GM12878 (cell line): ENCODE results near the gene MBD3L5. TPM values are rescaled to one million over a fixed set of nuclear protein-coding genes. Genes with fewer than 3 reads are reported as not detected.

Experiments used
- ATAC-seq: fragments of 200-7000 bp; cut with Tn5 transposase; 3 replicates; pipeline ENCODE4 v1.9.1; 2020; ENCODE audit warnings: mild to moderate bottlenecking, moderate library complexity
- BruUV-seq: library from RNA; stranded (reverse); fragments of 400-500 nt; replicated peaks from 2 replicates; lab custom pipeline; 2021; lab: Mats Ljungman, UMichigan
- CTCF ChIA-PET: fragments of 300-600 bp; sonication (Branson Sonifier 250); formaldehyde crosslinking; extraction: SDS; loops from one replicate; lab custom pipeline; 2021; ENCODE audit warnings: inconsistent platforms; lab: Yijun Ruan, JAX
- POLR2A ChIA-PET: fragments of 350-600 bp; formaldehyde crosslinking; extraction: SDS; loops from one replicate; lab custom pipeline; 2021; ENCODE audit warnings: inconsistent platforms; lab: Charles Lee
- RAD21 ChIA-PET: fragments of 300-600 bp; sonication (Branson Sonifier 250); formaldehyde crosslinking; loops from one replicate; lab custom pipeline; 2023; ENCODE audit warnings: antibody characterized with exemption; ENCODE audit not compliant: unreplicated experiment; lab: Charles Lee
- SMC1A ChIA-PET: fragments of 300-600 bp; sonication (Branson Sonifier 250); formaldehyde crosslinking; loops from one replicate; lab custom pipeline; 2023; ENCODE audit not compliant: unreplicated experiment, uncharacterized antibody; lab: Charles Lee
- DNase-seq: peaks from one replicate; pipeline ENCODE4 v3.0.0-alpha.2; 2011; ENCODE audit warnings: low read depth, low spot score
- FAIRE-seq: peaks from 3 replicates; lab custom pipeline; 2011; peaks lifted over from hg19 to GRCh38; lab: Jason Lieb, UNC
- H2AFZ ChIP-seq: 2 replicates; pipeline ENCODE4 v1.6.0; 2011; ENCODE audit warnings: low read depth, low read length, control low read depth; ENCODE audit not compliant: control insufficient read depth
- H3K27ac ChIP-seq: 2 replicates; pipeline ENCODE4 v1.5.1; 2011; ENCODE audit warnings: control low read depth; ENCODE audit not compliant: control insufficient read depth, insufficient read depth
- H3K27me3 ChIP-seq, 2 experiments: replicated peaks in 1 of 2; 2 replicates each; pipeline versions ENCODE4 v1.6.0 to v1.6.1; 2011; ENCODE audit warnings: low read length in 1 of 2; ENCODE audit not compliant: control insufficient read depth in 2 of 2, insufficient read depth in 2 of 2
- H3K36me3 ChIP-seq, 2 experiments: 2 replicates each; pipeline ENCODE4 v1.5.1; 2011; ENCODE audit warnings: low read length in 1 of 2; ENCODE audit not compliant: control insufficient read depth in 2 of 2, insufficient read depth in 2 of 2
- H3K4me1 ChIP-seq: 2 replicates; pipeline ENCODE4 v1.6.1; 2011; ENCODE audit warnings: mild to moderate bottlenecking, low read length, moderate library complexity, mixed read lengths; ENCODE audit not compliant: control insufficient read depth, insufficient read depth
- H3K4me2 ChIP-seq: 2 replicates; pipeline ENCODE4 v1.6.0; 2011; ENCODE audit warnings: control low read depth; ENCODE audit not compliant: control insufficient read depth, insufficient read depth
- H3K4me3 ChIP-seq: fragments of 200-600 bp; sonication (generic); 2 replicates; pipeline ENCODE4 v1.5.1; 2016
- H3K79me2 ChIP-seq: 2 replicates; pipeline ENCODE4 v1.6.0; 2011; ENCODE audit warnings: low read length; ENCODE audit not compliant: control insufficient read depth, insufficient read depth
- H3K9ac ChIP-seq: 2 replicates; pipeline ENCODE4 v1.8.0; 2011; ENCODE audit warnings: low read length, control low read depth, mixed read lengths; ENCODE audit not compliant: control insufficient read depth, insufficient read depth
- H3K9me3 ChIP-seq: replicated peaks from 3 replicates; pipeline ENCODE4 v1.5.1; 2011; ENCODE audit warnings: mild to moderate bottlenecking, low read length; ENCODE audit not compliant: control insufficient read depth, insufficient read depth
- H4K20me1 ChIP-seq: 2 replicates; pipeline ENCODE4 v1.6.0; 2011; ENCODE audit not compliant: control insufficient read depth, insufficient read depth
- ATF3 ChIP-seq: IDR thresholded peaks from 2 replicates; pipeline ENCODE4 v1.6.1; 2011; ENCODE audit warnings: low read depth, mild to moderate bottlenecking, low read length, moderate library complexity, borderline replicate concordance; ENCODE audit errors: extremely low read depth
- CBX5 ChIP-seq: sonication (generic); IDR thresholded peaks from 2 replicates; pipeline ENCODE4 v1.6.1; 2016; ENCODE audit warnings: low read depth, moderate library complexity, mild to moderate bottlenecking, inconsistent platforms
- MLLT1 ChIP-seq: fragments of 450-650 bp; IDR thresholded peaks from 2 replicates; pipeline ENCODE4 v1.6.1; 2016; ENCODE audit warnings: mild to moderate bottlenecking
- ZBTB33 ChIP-seq: fragments of 450-650 bp; IDR thresholded peaks from 2 replicates; pipeline ENCODE4 v1.6.1; 2017; ENCODE audit warnings: mild to moderate bottlenecking
- WGBS: methylation state at CpG from one replicate; pipeline ENCODE4 v1.1.6; 2016; ENCODE audit warnings: low lambda C conversion rate; ENCODE audit not compliant: insufficient replicate concordance, insufficient coverage; ENCODE audit errors: missing lambda C conversion rate; 5-methylcytosine and 5-hydroxymethylcytosine counted together
- in situ Hi-C: fragments of 300-500 bp; cut with MboI; formaldehyde crosslinking; loops from 9 replicates; pipeline ENCODE4 v1.14.3; 2018; ENCODE audit warnings: mixed read lengths
- intact Hi-C: fragments of 100-400 bp; cut with micrococcal nuclease; formaldehyde crosslinking; loops from one replicate; pipeline ENCODE4 v1.14.2; 2022; ENCODE audit not compliant: unreplicated experiment
- polyA plus RNA-seq, 11 experiments: library from polyadenylated mRNA; depleted of rRNA in 4 of 11; unstranded in 6 of 11; stranded (reverse) in 5 of 11; fragments of >200 nt; fragmentation: Nextera tagmentation in 4 of 11; fragmentation: Illumina TruSeq in 1 of 11; extraction: Ambion mirVana in 4 of 11; extraction: Trizol in 1 of 11; gene quantifications; 1 replicate in 1 of 11; 2 replicates in 10 of 11; pipeline versions ENCODE4 v1.2.1 to v1.2.3, GENCODE V29; 2011 to 2016; ENCODE audit warnings: inconsistent platforms in 2 of 11, missing spikeins in 2 of 11, low read depth in 1 of 11
- total RNA-seq, 4 experiments: library from RNA; depleted of rRNA in 3 of 4; stranded (reverse); fragments of >200 nt in 3 of 4; fragmentation: Illumina TruSeq in 1 of 4; extraction: Trizol in 1 of 4; gene quantifications; 2 replicates each; pipeline versions ENCODE4 v1.2.1 to v1.2.3, GENCODE V29; 2013 to 2021

MBD3L5 gene
- total and polyA plus RNA-seq, 10 of the 15 experiments (the other 5 are each of a cell fraction or from before 2014, with no cell fraction given): not detected

GRCh38 chr19:7078008-7078407 lies 47.6 kb downstream of the MBD3L5 start:
- intact Hi-C loops: no loop called here
- H3K79me2 ChIP-seq: no peaks in the 10 kb centered on the region
- SMC1A ChIA-PET: no interaction called here
- 98% methylated on average over 2 of the region's 2 CpGs for WGBS
- no peaks in the 10 kb centered on the region for H4K20me1 ChIP-seq
- peak; percentile 100 for TF ChIP-seq ZBTB33
- TF ChIP-seq MLLT1: no peak
- peak; percentile 87; the same call in 1 of the 2 replicates for TF ChIP-seq CBX5
- no peak for TF ChIP-seq ATF3
- TF ChIP-seq, all 136 proteins: peak for 2
- no peak overlapping the region for H3K27ac ChIP-seq
- DNase-seq (no peak), FAIRE-seq (no peak), ATAC-seq (no peak)
- H3K9me3 ChIP-seq: peaks cover 66% of the 10 kb centered on the region
- in situ Hi-C loops: loop anchor here (5.0 kb wide), 1 partner anchor 66 kb away; no protein-coding TSS in a partner anchor
- POLR2A ChIA-PET: no interaction called here
- H3K4me3 ChIP-seq: no peak overlapping the region
- H2AFZ ChIP-seq: no peak overlapping the region
- BruUV-seq: no TSS peak
- H3K4me2 ChIP-seq: no peak overlapping the region
- H3K9ac ChIP-seq: no peak overlapping the region
- H3K27me3 ChIP-seq: no peaks in the 10 kb centered on the region
- no peaks in the 10 kb centered on the region for H3K4me1 ChIP-seq
- H3K36me3 ChIP-seq: peaks cover 37 to 56% of the 10 kb centered on the region in 2 experiments
- CTCF ChIA-PET: no interaction called here
- RAD21 ChIA-PET: interaction anchor here (0.9 kb wide), 1 partner anchor 195 kb away, joined by 3 read pairs; no protein-coding TSS in a partner anchor

Other genes starting within 250 kb of the MBD3L5 start
- gene ADGRE1, start 143.0 kb upstream of the MBD3L5 start, total RNA-seq (2014; rRNA removed): 10.2 and 11.3 TPM in 2 replicates
- gene ADGRE1, start 143.0 kb upstream of the MBD3L5 start, total RNA-seq (2014; rRNA removed; fragmentation: Illumina TruSeq; extraction: Trizol): 8.4 and 9.4 TPM in 2 replicates
- gene ADGRE1, start 143.0 kb upstream of the MBD3L5 start, total RNA-seq (2021): 7.9 and 8.9 TPM in 2 replicates
- gene ADGRE1, start 143.0 kb upstream of the MBD3L5 start, polyA plus RNA-seq (2011; rRNA removed): 25.7 and 35.7 TPM in 2 replicates
- gene ADGRE1, start 143.0 kb upstream of the MBD3L5 start, polyA plus RNA-seq (2014; fragmentation: Illumina TruSeq; extraction: Trizol): 11.6 and 12.7 TPM in 2 replicates
- 10 to 100 TPM; 14.4 to 23.7 TPM for gene ADGRE1, start 143.0 kb upstream of the MBD3L5 start, polyA plus RNA-seq (2014; fragmentation: Nextera tagmentation; extraction: Ambion mirVana)
- gene ADGRE1, start 143.0 kb upstream of the MBD3L5 start, polyA plus RNA-seq (2014; rRNA removed): 9.4 and 9.7 TPM in 2 replicates
- gene ADGRE1, start 143.0 kb upstream of the MBD3L5 start, polyA plus RNA-seq (2016; fragmentation: Nextera tagmentation; extraction: Ambion mirVana): 1 to 10 TPM; 8.6 TPM
- gene MBD3L2B, start 9.1 kb upstream of the MBD3L5 start, total RNA-seq (2014; rRNA removed): not detected in 2 replicates
- gene MBD3L2B, start 9.1 kb upstream of the MBD3L5 start, total RNA-seq (2014; rRNA removed; fragmentation: Illumina TruSeq; extraction: Trizol): not detected in 2 replicates
- gene MBD3L2B, start 9.1 kb upstream of the MBD3L5 start, total RNA-seq (2021): not detected in 2 replicates
- 0.10 TPM in 1 of 2 replicates, not detected in the other for gene MBD3L2B, start 9.1 kb upstream of the MBD3L5 start, polyA plus RNA-seq (2011; rRNA removed)
- not detected in 2 replicates for gene MBD3L2B, start 9.1 kb upstream of the MBD3L5 start, polyA plus RNA-seq (2014; fragmentation: Illumina TruSeq; extraction: Trizol)
- gene MBD3L2B, start 9.1 kb upstream of the MBD3L5 start, polyA plus RNA-seq (2014; fragmentation: Nextera tagmentation; extraction: Ambion mirVana): not detected
- gene MBD3L2B, start 9.1 kb upstream of the MBD3L5 start, polyA plus RNA-seq (2014; rRNA removed): not detected in 2 replicates
- not detected for gene MBD3L2B, start 9.1 kb upstream of the MBD3L5 start, polyA plus RNA-seq (2016; fragmentation: Nextera tagmentation; extraction: Ambion mirVana)
- gene MBD3L4, start 9.6 kb downstream of the MBD3L5 start, total RNA-seq (2014; rRNA removed): not detected in 2 replicates
- not detected in 2 replicates for gene MBD3L4, start 9.6 kb downstream of the MBD3L5 start, total RNA-seq (2014; rRNA removed; fragmentation: Illumina TruSeq; extraction: Trizol)
- not detected in 2 replicates for gene MBD3L4, start 9.6 kb downstream of the MBD3L5 start, total RNA-seq (2021)
- not detected in 2 replicates for gene MBD3L4, start 9.6 kb downstream of the MBD3L5 start, polyA plus RNA-seq (2011; rRNA removed)
- not detected in 2 replicates for gene MBD3L4, start 9.6 kb downstream of the MBD3L5 start, polyA plus RNA-seq (2014; fragmentation: Illumina TruSeq; extraction: Trizol)
- not detected for gene MBD3L4, start 9.6 kb downstream of the MBD3L5 start, polyA plus RNA-seq (2014; fragmentation: Nextera tagmentation; extraction: Ambion mirVana)
- not detected in 2 replicates for gene MBD3L4, start 9.6 kb downstream of the MBD3L5 start, polyA plus RNA-seq (2014; rRNA removed)
- gene MBD3L4, start 9.6 kb downstream of the MBD3L5 start, polyA plus RNA-seq (2016; fragmentation: Nextera tagmentation; extraction: Ambion mirVana): not detected
- not detected in 2 replicates for gene MBD3L2, start 18.7 kb downstream of the MBD3L5 start, total RNA-seq (2014; rRNA removed)
- gene MBD3L2, start 18.7 kb downstream of the MBD3L5 start, total RNA-seq (2014; rRNA removed; fragmentation: Illumina TruSeq; extraction: Trizol): not detected in 2 replicates
- gene MBD3L2, start 18.7 kb downstream of the MBD3L5 start, total RNA-seq (2021): not detected in 2 replicates
- not detected in 2 replicates for gene MBD3L2, start 18.7 kb downstream of the MBD3L5 start, polyA plus RNA-seq (2011; rRNA removed)
- not detected in 2 replicates for gene MBD3L2, start 18.7 kb downstream of the MBD3L5 start, polyA plus RNA-seq (2014; fragmentation: Illumina TruSeq; extraction: Trizol)
- gene MBD3L2, start 18.7 kb downstream of the MBD3L5 start, polyA plus RNA-seq (2014; fragmentation: Nextera tagmentation; extraction: Ambion mirVana): not detected
- not detected in 2 replicates for gene MBD3L2, start 18.7 kb downstream of the MBD3L5 start, polyA plus RNA-seq (2014; rRNA removed)
- not detected for gene MBD3L2, start 18.7 kb downstream of the MBD3L5 start, polyA plus RNA-seq (2016; fragmentation: Nextera tagmentation; extraction: Ambion mirVana)
- gene MBD3L3, start 28.1 kb downstream of the MBD3L5 start, total RNA-seq (2014; rRNA removed): not detected in 2 replicates
- not detected in 2 replicates for gene MBD3L3, start 28.1 kb downstream of the MBD3L5 start, total RNA-seq (2014; rRNA removed; fragmentation: Illumina TruSeq; extraction: Trizol)
- gene MBD3L3, start 28.1 kb downstream of the MBD3L5 start, total RNA-seq (2021): not detected in 2 replicates
- gene MBD3L3, start 28.1 kb downstream of the MBD3L5 start, polyA plus RNA-seq (2011; rRNA removed): not detected in 2 replicates
- not detected in 2 replicates for gene MBD3L3, start 28.1 kb downstream of the MBD3L5 start, polyA plus RNA-seq (2014; fragmentation: Illumina TruSeq; extraction: Trizol)
- gene MBD3L3, start 28.1 kb downstream of the MBD3L5 start, polyA plus RNA-seq (2014; fragmentation: Nextera tagmentation; extraction: Ambion mirVana): not detected
- not detected in 2 replicates for gene MBD3L3, start 28.1 kb downstream of the MBD3L5 start, polyA plus RNA-seq (2014; rRNA removed)
- gene MBD3L3, start 28.1 kb downstream of the MBD3L5 start, polyA plus RNA-seq (2016; fragmentation: Nextera tagmentation; extraction: Ambion mirVana): not detected
- gene ZNF557, start 39.1 kb downstream of the MBD3L5 start, total RNA-seq (2014; rRNA removed): 11.0 and 12.4 TPM in 2 replicates
- 10.9 and 11.4 TPM in 2 replicates for gene ZNF557, start 39.1 kb downstream of the MBD3L5 start, total RNA-seq (2014; rRNA removed; fragmentation: Illumina TruSeq; extraction: Trizol)
- 10.7 and 12.1 TPM in 2 replicates for gene ZNF557, start 39.1 kb downstream of the MBD3L5 start, total RNA-seq (2021)
- gene ZNF557, start 39.1 kb downstream of the MBD3L5 start, polyA plus RNA-seq (2011; rRNA removed): 10.4 and 11.8 TPM in 2 replicates
- gene ZNF557, start 39.1 kb downstream of the MBD3L5 start, polyA plus RNA-seq (2014; fragmentation: Illumina TruSeq; extraction: Trizol): 4.8 and 5.0 TPM in 2 replicates
- 1 to 10 TPM; 5.0 to 5.5 TPM for gene ZNF557, start 39.1 kb downstream of the MBD3L5 start, polyA plus RNA-seq (2014; fragmentation: Nextera tagmentation; extraction: Ambion mirVana)
- 3.8 and 3.9 TPM in 2 replicates for gene ZNF557, start 39.1 kb downstream of the MBD3L5 start, polyA plus RNA-seq (2014; rRNA removed)
- 1 to 10 TPM; 8.1 to 10.0 TPM for gene ZNF557, start 39.1 kb downstream of the MBD3L5 start, polyA plus RNA-seq (2016; fragmentation: Nextera tagmentation; extraction: Ambion mirVana)